KOPT-K1 (cell line): ENCODE data around the gene SLC48A1.
A peak's percentile ranks its signal among the peaks of the same experiment; 100 is the strongest.
"Not testable (repeated sequence)": the region's sequence is repeated elsewhere in the genome, so short reads cannot be mapped to it uniquely, and the experiment has no call there.

Experiments used
- H3K27ac ChIP-seq: fragments of 200-600 bp; sonication (generic); 2 replicates; pipeline ENCODE4 v1.5.1; 2016; ENCODE audit warnings: antibody characterized with exemption, mild to moderate bottlenecking, low read depth, low read length; ENCODE audit not compliant: poor library complexity, severe bottlenecking
- H3K36me3 ChIP-seq: fragments of 200-600 bp; sonication (generic); 2 replicates; pipeline ENCODE4 v1.5.1; 2017; ENCODE audit warnings: antibody characterized with exemption, mild to moderate bottlenecking, low read length, moderate library complexity; ENCODE audit not compliant: insufficient read depth
- H3K9me3 ChIP-seq: fragments of 200-600 bp; sonication (generic); 2 replicates; pipeline ENCODE4 v1.5.1; 2017; ENCODE audit warnings: antibody characterized with exemption, low read length, mild to moderate bottlenecking; ENCODE audit not compliant: insufficient read depth, poor library complexity, severe bottlenecking

SLC48A1 gene

GRCh38 chr12:47812797-47813510, 39.9 kb downstream of the SLC48A1 start:
- peaks cover 24% of the 10 kb centered on the region for H3K36me3 ChIP-seq
- no peaks in the 10 kb centered on the region for H3K9me3 ChIP-seq
- H3K27ac ChIP-seq = peak overlapping the region; percentile 95

- Histone ChIP-seq H3K9me3 (no peaks in the 10 kb centered on the region), H3K36me3 (peaks cover 27% of the 10 kb centered on the region), H3K27ac (peak overlapping the region; percentile 95)
Measured at GRCh38 chr12:47813511-47814196, 40.6 kb downstream of the SLC48A1 start.

GRCh38 chr12:47814539-47815170, 41.6 kb downstream of the SLC48A1 start:
- Histone ChIP-seq H3K9me3 (no peaks in the 10 kb centered on the region), H3K36me3 (peaks cover 27% of the 10 kb centered on the region), H3K27ac (peak overlapping the region; percentile 95)

GRCh38 chr12:47815447-47815846, 42.4 kb downstream of the SLC48A1 start:
- Histone ChIP-seq H3K36me3 (peaks cover 27% of the 10 kb centered on the region), H3K27ac (peak overlapping the region; percentile 95)
- not testable (repeated sequence) for H3K9me3 ChIP-seq

- H3K9me3 ChIP-seq = no peaks in the 10 kb centered on the region
- peak overlapping the region; percentile 93 for H3K27ac ChIP-seq
Measured at GRCh38 chr12:47816403-47817271, 43.6 kb downstream of the SLC48A1 start.

GRCh38 chr12:47817272-47818006, 44.4 kb downstream of the SLC48A1 start:
- peak overlapping the region; percentile 93 for H3K27ac ChIP-seq
- H3K36me3 ChIP-seq = peaks cover 15% of the 10 kb centered on the region; the same call in 1 of the 2 replicates
- H3K9me3 ChIP-seq = no peaks in the 10 kb centered on the region

More at GRCh38 chr12:47816403-47817271, 43.6 kb downstream of the SLC48A1 start:
- H3K36me3 ChIP-seq = peaks cover 20% of the 10 kb centered on the region; the same call in 1 of the 2 replicates

- H3K9me3 ChIP-seq = no peaks in the 10 kb centered on the region
- H3K36me3 ChIP-seq = peaks cover 15% of the 10 kb centered on the region; the same call in 1 of the 2 replicates
- peak overlapping the region; percentile 93 for H3K27ac ChIP-seq
Measured at GRCh38 chr12:47818007-47818376, 45.0 kb downstream of the SLC48A1 start.

GRCh38 chr12:47818467-47819137, 45.6 kb downstream of the SLC48A1 start:
- H3K36me3 ChIP-seq = peaks cover 15% of the 10 kb centered on the region; the same call in 1 of the 2 replicates
- no peaks in the 10 kb centered on the region for H3K9me3 ChIP-seq
- peak overlapping the region; percentile 93 for H3K27ac ChIP-seq

GRCh38 chr12:47819138-47819895, 46.3 kb downstream of the SLC48A1 start:
- no peaks in the 10 kb centered on the region for H3K9me3 ChIP-seq
- H3K36me3 ChIP-seq = peaks cover 15% of the 10 kb centered on the region; the same call in 1 of the 2 replicates
- peak overlapping the region; percentile 93 for H3K27ac ChIP-seq

- Histone ChIP-seq H3K9me3 (no peaks in the 10 kb centered on the region), H3K27ac (peak within 1 kb of the TSS; percentile 93), H3K36me3 (peaks cover 12% of the 10 kb centered on the region; the same call in 1 of the 2 replicates)
Measured at GRCh38 chr12:47819896-47820630, 47.0 kb downstream of the SLC48A1 start, which contains the start of gene HDAC7. TSS of gene HDAC7 (minus strand) at chr12:47819903. CDS start at chr12:47819785, 118 bp downstream.

GRCh38 chr12:47820631-47821345, 47.8 kb downstream of the SLC48A1 start:
- no peaks in the 10 kb centered on the region for H3K9me3 ChIP-seq
- H3K36me3 ChIP-seq = 0 out of 2 replicates have a peak, but pooled peaks cover 10% of the 10 kb centered on the region
- peak overlapping the region; percentile 93 for H3K27ac ChIP-seq

GRCh38 chr12:47821346-47821706, 48.3 kb downstream of the SLC48A1 start:
- no peak overlapping the region for H3K27ac ChIP-seq
- H3K36me3 ChIP-seq = 0 out of 2 replicates have a peak, but pooled peaks cover 10% of the 10 kb centered on the region
- H3K9me3 ChIP-seq = no peaks in the 10 kb centered on the region
